ENCODE data around the gene KIAA0825. TPM values are rescaled to one million over a fixed set of nuclear protein-coding genes. Genes with fewer than 3 reads are reported as not detected.

Gene KIAA0825
- total and polyA plus RNA-seq, 8 donors, result 5.1 to 6.9 (median 6.5) TPM

DNA sequence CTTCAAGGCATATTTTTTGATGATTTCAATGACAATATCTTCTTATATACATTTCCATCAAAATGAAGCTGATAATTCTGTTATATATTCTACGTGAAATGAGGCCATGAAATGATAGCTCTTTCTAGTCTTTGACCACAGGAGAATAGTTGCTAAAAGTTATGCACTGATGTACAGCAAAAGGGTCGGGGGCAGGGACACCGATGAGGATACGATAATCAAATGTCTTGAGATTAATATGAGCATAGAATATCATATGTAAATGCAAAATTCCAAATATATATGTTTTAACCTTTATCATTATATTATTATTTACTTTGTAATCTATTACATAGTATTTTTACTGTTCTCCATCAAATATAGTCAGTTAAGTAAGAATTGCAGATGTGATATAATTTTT, 264.8 kb downstream of the KIAA0825 start:
- TF ChIP-seq, protein P1, sequence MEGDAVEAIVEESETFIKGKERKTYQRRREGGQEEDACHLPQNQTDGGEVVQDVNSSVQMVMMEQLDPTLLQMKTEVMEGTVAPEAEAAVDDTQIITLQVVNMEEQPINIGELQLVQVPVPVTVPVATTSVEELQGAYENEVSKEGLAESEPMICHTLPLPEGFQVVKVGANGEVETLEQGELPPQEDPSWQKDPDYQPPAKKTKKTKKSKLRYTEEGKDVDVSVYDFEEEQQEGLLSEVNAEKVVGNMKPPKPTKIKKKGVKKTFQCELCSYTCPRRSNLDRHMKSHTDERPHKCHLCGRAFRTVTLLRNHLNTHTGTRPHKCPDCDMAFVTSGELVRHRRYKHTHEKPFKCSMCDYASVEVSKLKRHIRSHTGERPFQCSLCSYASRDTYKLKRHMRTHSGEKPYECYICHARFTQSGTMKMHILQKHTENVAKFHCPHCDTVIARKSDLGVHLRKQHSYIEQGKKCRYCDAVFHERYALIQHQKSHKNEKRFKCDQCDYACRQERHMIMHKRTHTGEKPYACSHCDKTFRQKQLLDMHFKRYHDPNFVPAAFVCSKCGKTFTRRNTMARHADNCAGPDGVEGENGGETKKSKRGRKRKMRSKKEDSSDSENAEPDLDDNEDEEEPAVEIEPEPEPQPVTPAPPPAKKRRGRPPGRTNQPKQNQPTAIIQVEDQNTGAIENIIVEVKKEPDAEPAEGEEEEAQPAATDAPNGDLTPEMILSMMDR (IDR thresholded peaks at IDR 0.05), result no peak
- H3K36me3 ChIP-seq, result no peaks in the 10 kb centered on the region
- intact Hi-C loops (cut with DNase I), result no loop called here

DNA sequence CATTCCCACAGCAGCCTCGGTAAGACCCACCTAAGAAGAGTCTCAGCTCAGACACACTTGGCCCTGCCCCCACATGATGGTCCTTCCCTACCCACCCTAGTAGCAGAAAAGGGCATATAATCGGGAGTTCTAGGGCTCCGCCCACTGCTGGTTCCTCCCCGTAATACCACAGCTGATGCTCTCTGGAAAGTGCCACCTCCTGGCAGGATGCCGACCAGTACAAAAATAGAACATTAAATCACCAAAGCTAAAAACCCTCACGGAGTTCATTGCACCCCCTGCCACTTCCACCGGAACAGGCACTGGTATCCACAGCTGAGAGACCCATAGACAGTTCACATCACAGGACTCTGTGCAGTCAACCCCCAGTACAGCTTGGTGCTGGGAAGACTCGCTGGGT, 271.3 kb downstream of the KIAA0825 start:
- intact Hi-C loops (cut with DNase I), result no loop called here
- peaks cover 0 to 18% of the 10 kb centered on the region in 2 donors for H3K9me3 ChIP-seq
- DNase-seq (no peak), ATAC-seq (no peak)
- no peak overlapping the region for H3K4me3 ChIP-seq
- TF ChIP-seq, protein P1 (IDR thresholded peaks at IDR 0.05), result no peak
- H3K27ac ChIP-seq, result no peak overlapping the region
- H3K4me1 ChIP-seq, result no peaks in the 10 kb centered on the region
- H3K27me3 ChIP-seq, result no peaks in the 10 kb centered on the region
- no peaks in the 10 kb centered on the region for H3K36me3 ChIP-seq

More for the DNA sequence above, 264.8 kb downstream of the KIAA0825 start:
- Histone ChIP-seq H3K4me1 (no peaks in the 10 kb centered on the region), H3K9me3 (peaks cover 0 to 12% of the 10 kb centered on the region in 2 donors), H3K4me3 (no peak overlapping the region), H3K27me3 (no peaks in the 10 kb centered on the region), H3K27ac (no peak overlapping the region)
- DNase-seq (no peak), ATAC-seq (no peak)

DNA sequence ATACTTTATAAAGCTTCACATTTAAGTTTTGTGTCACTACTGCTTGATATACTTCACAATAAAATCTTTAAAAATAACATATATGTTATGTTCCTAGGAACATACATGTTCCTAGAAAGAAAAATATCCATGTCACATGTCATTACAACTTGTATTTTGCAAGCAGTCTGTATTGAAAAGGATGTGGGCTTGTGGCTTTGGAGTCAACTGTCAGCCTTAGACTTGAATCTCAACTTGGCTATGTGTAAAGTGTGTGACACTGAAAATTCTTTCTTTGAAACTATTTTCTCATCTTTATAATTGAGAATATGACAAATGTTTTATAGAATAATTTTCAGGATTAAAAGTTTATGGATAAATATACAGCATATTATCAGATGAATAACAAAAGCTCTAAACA, 273.1 kb downstream of the KIAA0825 start:
- Histone ChIP-seq H3K36me3 (no peaks in the 10 kb centered on the region), H3K27me3 (no peaks in the 10 kb centered on the region), H3K27ac (no peak overlapping the region), H3K9me3 (peaks cover 0 to 12% of the 10 kb centered on the region in 2 donors), H3K4me1 (no peaks in the 10 kb centered on the region), H3K4me3 (no peak overlapping the region)
- ATAC-seq (no peak), DNase-seq (no peak)
- TF ChIP-seq, protein P1 (IDR thresholded peaks at IDR 0.05), result no peak
- intact Hi-C loops (cut with DNase I), result no loop called here

DNA sequence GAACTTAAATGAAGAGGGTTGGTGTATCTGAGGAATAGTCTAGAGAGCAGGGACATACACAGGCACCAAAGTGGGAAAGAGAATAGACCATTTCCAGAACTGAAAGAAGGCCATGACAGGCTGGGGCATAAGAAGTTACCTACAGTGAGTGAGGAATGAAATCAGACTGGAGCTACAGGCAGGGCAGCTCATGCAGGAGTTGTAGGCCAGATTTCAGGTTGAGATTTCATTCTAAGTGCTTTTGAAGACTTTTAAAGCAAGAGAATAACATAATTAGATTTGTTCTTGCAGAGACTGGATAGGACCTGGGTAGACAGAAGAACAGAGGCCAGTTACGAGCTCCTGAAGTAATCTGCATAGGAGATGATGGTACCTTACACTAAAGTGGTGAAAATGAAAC, 280.8 kb downstream of the KIAA0825 start:
- DNase-seq, result no peak
- TF ChIP-seq, protein P1 (IDR thresholded peaks at IDR 0.05), result no peak

DNA sequence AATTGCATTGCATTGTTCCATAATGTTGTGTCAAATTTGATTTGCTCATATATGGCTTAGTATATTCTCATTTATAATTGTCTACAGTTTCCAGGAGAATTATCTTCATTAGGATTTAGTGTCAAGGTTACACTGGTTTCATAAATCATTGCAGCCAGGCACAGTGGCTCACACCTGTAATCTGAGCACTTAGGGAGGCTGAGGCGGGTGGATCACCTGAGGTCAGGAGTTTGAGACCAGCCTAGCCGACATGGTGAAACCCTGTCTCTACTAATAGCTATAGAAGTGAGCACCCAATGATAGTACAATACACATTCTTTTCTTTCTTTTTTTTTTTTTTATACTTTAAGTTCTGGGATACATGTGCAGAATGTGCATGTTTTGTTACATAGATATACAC, 282.5 kb downstream of the KIAA0825 start:
- intact Hi-C loops (cut with DNase I), result no loop called here
- no peak overlapping the region for H3K27ac ChIP-seq
- no peak for ATAC-seq

More for the DNA sequence above, 280.8 kb downstream of the KIAA0825 start:
- H3K9me3 ChIP-seq, result no peaks in the 10 kb centered on the region
- H3K4me3 ChIP-seq, result no peak overlapping the region
- no peaks in the 10 kb centered on the region for H3K4me1 ChIP-seq
- H3K27ac ChIP-seq, result no peak overlapping the region
- no peak for ATAC-seq
- intact Hi-C loops (cut with DNase I), result no loop called here
- no peaks in the 10 kb centered on the region for H3K27me3 ChIP-seq
- H3K36me3 ChIP-seq, result no peaks in the 10 kb centered on the region

More for the DNA sequence above, 282.5 kb downstream of the KIAA0825 start:
- no peaks in the 10 kb centered on the region for H3K4me1 ChIP-seq
- TF ChIP-seq, protein P1 (IDR thresholded peaks at IDR 0.05), result no peak
- peaks cover 0 to 7% of the 10 kb centered on the region in 2 donors for H3K9me3 ChIP-seq
- no peaks in the 10 kb centered on the region for H3K27me3 ChIP-seq
- no peak for DNase-seq
- H3K36me3 ChIP-seq, result no peaks in the 10 kb centered on the region
- H3K4me3 ChIP-seq, result no peak overlapping the region
